K562 (cell line): ENCODE measurements around the gene FYB1. TPM values are rescaled to one million over a fixed set of nuclear protein-coding genes. Genes with fewer than 3 reads are reported as not detected.

Source experiments
- ATAC-seq: fragments of 200-7000 bp; cut with Tn5 transposase; 3 replicates; pipeline ENCODE4 v1.9.1; 2020; ENCODE audit warnings: moderate library complexity
- BruUV-seq: library from RNA; stranded (reverse); fragments of 400-500 nt; replicated peaks from 2 replicates; lab custom pipeline; 2021; lab: Mats Ljungman, UMichigan
- CTCF ChIA-PET: fragments of 300-600 bp; formaldehyde crosslinking; extraction: SDS; loops from one replicate; lab custom pipeline; 2021; ENCODE audit warnings: low intra/inter-chr PET ratio; lab: Yijun Ruan, JAX
- POLR2A ChIA-PET: fragments of 300-600, 350-650 bp; sonication (Branson Sonifier 250); formaldehyde crosslinking; extraction: SDS; loops from one replicate; lab custom pipeline; 2021; ENCODE audit warnings: antibody characterized with exemption, inconsistent platforms; lab: Yijun Ruan, JAX
- DNase-seq, 4 experiments: peaks; one replicate each; pipeline versions ENCODE4 v3.0.0 to v3.0.0-alpha.2; 2011 to 2018; ENCODE audit warnings: low spot score in 3 of 4, mixed read lengths in 3 of 4; ENCODE audit errors: extremely low read depth in 1 of 4
- FAIRE-seq: peaks from 2 replicates; lab custom pipeline; 2011; peaks lifted over from hg19 to GRCh38; lab: Jason Lieb, UNC
- H2AFZ ChIP-seq: 2 replicates; pipeline ENCODE4 v1.6.0; 2011; ENCODE audit warnings: low read depth, low read length, control low read depth, inconsistent platforms
- H3K27ac ChIP-seq: fragments of 200-600 bp; 3 replicates; pipeline ENCODE4 v1.8.0; 2011; ENCODE audit warnings: low read depth, mild to moderate bottlenecking, control low read depth, inconsistent platforms, low read length, moderate library complexity, mixed read lengths; ENCODE audit errors: extremely low read depth
- H3K27me3 ChIP-seq, 2 experiments: fragments of 300-600 bp in 1 of 2; 2 replicates in 1 of 2; 3 replicates in 1 of 2; pipeline versions ENCODE4 v1.6.0 to v1.8.0; 2011; ENCODE audit warnings: inconsistent platforms in 2 of 2, low read length in 2 of 2, mild to moderate bottlenecking in 1 of 2, mixed read lengths in 1 of 2, moderate library complexity in 1 of 2; ENCODE audit not compliant: control insufficient read depth in 2 of 2, insufficient read depth in 2 of 2
- H3K36me3 ChIP-seq: fragments of 300-600 bp; 3 replicates; pipeline ENCODE4 v1.8.0; 2011; ENCODE audit warnings: mild to moderate bottlenecking, low read length, inconsistent platforms; ENCODE audit not compliant: control insufficient read depth, insufficient read depth
- H3K4me1 ChIP-seq, 2 experiments: fragments of 200-600 bp in 1 of 2; replicated peaks in 1 of 2; 2 replicates in 1 of 2; 3 replicates in 1 of 2; pipeline versions ENCODE4 v1.5.1 to v1.8.0; 2011; ENCODE audit warnings: inconsistent platforms in 2 of 2, low read length in 2 of 2, mild to moderate bottlenecking in 1 of 2, mixed read lengths in 1 of 2, moderate library complexity in 1 of 2; ENCODE audit not compliant: control insufficient read depth in 2 of 2, insufficient read depth in 2 of 2
- H3K4me2 ChIP-seq: 2 replicates; pipeline ENCODE4 v1.6.1; 2011; ENCODE audit warnings: low read length, control low read depth, inconsistent platforms, mixed read lengths; ENCODE audit not compliant: insufficient read depth
- H3K4me3 ChIP-seq: fragments of 200-600 bp; sonication (generic), shearing (Covaris generic); 2 replicates; pipeline ENCODE4 v1.5.1; 2016; ENCODE audit warnings: control low read depth, inconsistent platforms
- H3K79me2 ChIP-seq: fragments of 200-600 bp; 3 replicates; pipeline ENCODE4 v1.8.0; 2011; ENCODE audit warnings: low read length, inconsistent platforms; ENCODE audit not compliant: control insufficient read depth, insufficient read depth
- H3K9ac ChIP-seq, 2 experiments: 2 replicates each; pipeline versions ENCODE4 v1.6.0 to v1.6.1; 2011; ENCODE audit warnings: low read depth in 2 of 2, low read length in 2 of 2, control low read depth in 1 of 2, inconsistent platforms in 1 of 2, mild to moderate bottlenecking in 1 of 2, mixed read lengths in 1 of 2; ENCODE audit not compliant: insufficient read depth in 1 of 2
- H3K9me1 ChIP-seq: one replicate; pipeline ENCODE4 v1.6.0; 2011; ENCODE audit warnings: inconsistent platforms, mild to moderate bottlenecking, low read length, moderate library complexity; ENCODE audit not compliant: control insufficient read depth, insufficient read depth
- H3K9me3 ChIP-seq: replicated peaks from 2 replicates; pipeline ENCODE4 v1.5.1; 2011; ENCODE audit warnings: low read depth, low read length, inconsistent platforms; ENCODE audit not compliant: control insufficient read depth, insufficient read depth
- H4K20me1 ChIP-seq: replicated peaks from 2 replicates; pipeline ENCODE4 v1.6.1; 2011; ENCODE audit warnings: low read length, inconsistent platforms, mixed read lengths; ENCODE audit not compliant: control insufficient read depth, insufficient read depth
- E2F4 ChIP-seq: sonication (generic); formaldehyde crosslinking; IDR thresholded peaks from 2 replicates; pipeline ENCODE4 v1.8.0; 2022; ENCODE audit warnings: mild to moderate bottlenecking, low read depth, missing genetic modification reagents
- ETS2 ChIP-seq: IDR thresholded peaks from 2 replicates; pipeline ENCODE4 v1.6.1; 2016; ENCODE audit warnings: borderline replicate concordance, missing genetic modification characterization, mild to moderate bottlenecking, moderate library complexity, missing compliant biosample characterization; ENCODE audit not compliant: poor library complexity, severe bottlenecking
- FOS ChIP-seq: IDR thresholded peaks from 3 replicates; pipeline ENCODE4 v1.6.1; 2011; ENCODE audit not compliant: insufficient read length; ENCODE audit errors: extremely low read depth
- KDM5B ChIP-seq: fragments of 200-600 bp; sonication (generic); IDR thresholded peaks from 2 replicates; pipeline ENCODE4 v1.6.1; 2012; ENCODE audit warnings: low read depth, mild to moderate bottlenecking, moderate library complexity, low read length, control low read depth, inconsistent platforms; ENCODE audit not compliant: insufficient replicate concordance
- MYNN ChIP-seq, 2 experiments: sonication (generic); formaldehyde crosslinking in 1 of 2; IDR thresholded peaks; 2 replicates each; pipeline versions ENCODE4 v1.5.0 to v1.6.1; 2016 to 2020; ENCODE audit warnings: antibody characterized with exemption in 1 of 2, missing genetic modification reagents in 1 of 2
- PURB ChIP-seq: sonication (generic); formaldehyde crosslinking; IDR thresholded peaks from 2 replicates; pipeline ENCODE4 v1.9.0; 2021; ENCODE audit warnings: low read depth, mild to moderate bottlenecking, missing genetic modification reagents
- SRSF7 ChIP-seq: fragments of 200-400 bp; formaldehyde crosslinking; optimal IDR thresholded peaks from 2 replicates; pipeline ENCODE3; 2017; ENCODE audit warnings: mild to moderate bottlenecking, low read depth, low read length
- ZNF212 ChIP-seq: fragments of 450-650 bp; formaldehyde crosslinking; IDR thresholded peaks from 2 replicates; pipeline ENCODE4 v1.4.0; 2020; ENCODE audit warnings: mild to moderate bottlenecking
- ZNF551 ChIP-seq: fragments of 250-450 bp; sonication (Bioruptor Pico); IDR thresholded peaks from 2 replicates; pipeline ENCODE4 v1.5.0; 2021; ENCODE audit warnings: mild to moderate bottlenecking, moderate library complexity
- WGBS: fragments of 100-300 bp; shearing (Covaris generic); methylation state at CpG from one replicate; pipeline ENCODE4 v1.1.6; 2016; ENCODE audit warnings: low coverage, mixed read lengths; ENCODE audit not compliant: insufficient coverage; ENCODE audit errors: missing lambda C conversion rate; 5-methylcytosine and 5-hydroxymethylcytosine counted together
- in situ Hi-C: fragments of 300-500 bp; cut with MboI; formaldehyde crosslinking; loops from 4 replicates; pipeline ENCODE4 v1.15.0; 2018; ENCODE audit warnings: inconsistent platforms, mixed read lengths
- intact Hi-C: fragments of 100-400 bp; cut with micrococcal nuclease; formaldehyde crosslinking; loops from 2 replicates; pipeline ENCODE4 v1.14.2; 2022
- polyA plus RNA-seq, 8 experiments: library from polyadenylated mRNA; depleted of rRNA in 4 of 8; stranded (reverse) in 5 of 8; unstranded in 3 of 8; fragments of >200 nt; fragmentation: Nextera tagmentation in 2 of 8; fragmentation: Illumina TruSeq in 1 of 8; extraction: Ambion mirVana in 2 of 8; extraction: Trizol in 1 of 8; gene quantifications; 2 replicates each; pipeline versions ENCODE4 v1.2.1 to v1.2.3, GENCODE V29; 2011 to 2014; ENCODE audit warnings: inconsistent platforms in 1 of 8, missing spikeins in 1 of 8
- total RNA-seq, 7 experiments: library from RNA; depleted of rRNA in 6 of 7; stranded (reverse); fragments of >200 nt in 6 of 7; fragmentation: Illumina TruSeq in 2 of 7; extraction: Trizol in 2 of 7; gene quantifications; 2 replicates each; pipeline versions ENCODE4 v1.2.1 to v1.2.3, GENCODE V29; 2011 to 2021; ENCODE audit warnings: low replicate concordance in 1 of 7
- TF ChIP-seq, protein P1 (sequence below), 2 experiments: fragments of 150-350 bp in 1 of 2; IDR thresholded peaks; 2 replicates each; pipeline ENCODE4 v1.6.1; 2012 to 2016; ENCODE audit warnings: low read depth in 2 of 2, low read length in 2 of 2, mild to moderate bottlenecking in 1 of 2, moderate library complexity in 1 of 2
- TF ChIP-seq, protein P2 (sequence below): fragments of 150-350 bp; IDR thresholded peaks from 2 replicates; pipeline ENCODE4 v1.6.1; 2014; ENCODE audit warnings: low read depth, mild to moderate bottlenecking, low read length, borderline replicate concordance

The FYB1 gene
- total and polyA plus RNA-seq, 9 of the 15 experiments (the other 6 are each of a cell fraction or from before 2014, with no cell fraction given), result 4.7 to 31.5 (median 9.7) TPM

GRCh38 chr5:39207345-39208045, 11.9 kb downstream of the FYB1 start:
- 22% methylated on average over 5 of the region's 5 CpGs for WGBS
- no peak for TF ChIP-seq KDM5B
- TF ChIP-seq PURB (CRISPR knock-in tag), result no peak
- TF ChIP-seq, protein P1, sequence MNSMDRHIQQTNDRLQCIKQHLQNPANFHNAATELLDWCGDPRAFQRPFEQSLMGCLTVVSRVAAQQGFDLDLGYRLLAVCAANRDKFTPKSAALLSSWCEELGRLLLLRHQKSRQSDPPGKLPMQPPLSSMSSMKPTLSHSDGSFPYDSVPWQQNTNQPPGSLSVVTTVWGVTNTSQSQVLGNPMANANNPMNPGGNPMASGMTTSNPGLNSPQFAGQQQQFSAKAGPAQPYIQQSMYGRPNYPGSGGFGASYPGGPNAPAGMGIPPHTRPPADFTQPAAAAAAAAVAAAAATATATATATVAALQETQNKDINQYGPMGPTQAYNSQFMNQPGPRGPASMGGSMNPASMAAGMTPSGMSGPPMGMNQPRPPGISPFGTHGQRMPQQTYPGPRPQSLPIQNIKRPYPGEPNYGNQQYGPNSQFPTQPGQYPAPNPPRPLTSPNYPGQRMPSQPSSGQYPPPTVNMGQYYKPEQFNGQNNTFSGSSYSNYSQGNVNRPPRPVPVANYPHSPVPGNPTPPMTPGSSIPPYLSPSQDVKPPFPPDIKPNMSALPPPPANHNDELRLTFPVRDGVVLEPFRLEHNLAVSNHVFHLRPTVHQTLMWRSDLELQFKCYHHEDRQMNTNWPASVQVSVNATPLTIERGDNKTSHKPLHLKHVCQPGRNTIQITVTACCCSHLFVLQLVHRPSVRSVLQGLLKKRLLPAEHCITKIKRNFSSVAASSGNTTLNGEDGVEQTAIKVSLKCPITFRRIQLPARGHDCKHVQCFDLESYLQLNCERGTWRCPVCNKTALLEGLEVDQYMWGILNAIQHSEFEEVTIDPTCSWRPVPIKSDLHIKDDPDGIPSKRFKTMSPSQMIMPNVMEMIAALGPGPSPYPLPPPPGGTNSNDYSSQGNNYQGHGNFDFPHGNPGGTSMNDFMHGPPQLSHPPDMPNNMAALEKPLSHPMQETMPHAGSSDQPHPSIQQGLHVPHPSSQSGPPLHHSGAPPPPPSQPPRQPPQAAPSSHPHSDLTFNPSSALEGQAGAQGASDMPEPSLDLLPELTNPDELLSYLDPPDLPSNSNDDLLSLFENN (IDR thresholded peaks at IDR 0.05; ENCODE audit: low read depth in 2 of 2, low read length in 2 of 2), result no peak
- TF ChIP-seq ZNF212, result no peak
- no peak for TF ChIP-seq SRSF7
- no peak for TF ChIP-seq E2F4 (CRISPR knock-in tag)
- TF ChIP-seq, protein P2, sequence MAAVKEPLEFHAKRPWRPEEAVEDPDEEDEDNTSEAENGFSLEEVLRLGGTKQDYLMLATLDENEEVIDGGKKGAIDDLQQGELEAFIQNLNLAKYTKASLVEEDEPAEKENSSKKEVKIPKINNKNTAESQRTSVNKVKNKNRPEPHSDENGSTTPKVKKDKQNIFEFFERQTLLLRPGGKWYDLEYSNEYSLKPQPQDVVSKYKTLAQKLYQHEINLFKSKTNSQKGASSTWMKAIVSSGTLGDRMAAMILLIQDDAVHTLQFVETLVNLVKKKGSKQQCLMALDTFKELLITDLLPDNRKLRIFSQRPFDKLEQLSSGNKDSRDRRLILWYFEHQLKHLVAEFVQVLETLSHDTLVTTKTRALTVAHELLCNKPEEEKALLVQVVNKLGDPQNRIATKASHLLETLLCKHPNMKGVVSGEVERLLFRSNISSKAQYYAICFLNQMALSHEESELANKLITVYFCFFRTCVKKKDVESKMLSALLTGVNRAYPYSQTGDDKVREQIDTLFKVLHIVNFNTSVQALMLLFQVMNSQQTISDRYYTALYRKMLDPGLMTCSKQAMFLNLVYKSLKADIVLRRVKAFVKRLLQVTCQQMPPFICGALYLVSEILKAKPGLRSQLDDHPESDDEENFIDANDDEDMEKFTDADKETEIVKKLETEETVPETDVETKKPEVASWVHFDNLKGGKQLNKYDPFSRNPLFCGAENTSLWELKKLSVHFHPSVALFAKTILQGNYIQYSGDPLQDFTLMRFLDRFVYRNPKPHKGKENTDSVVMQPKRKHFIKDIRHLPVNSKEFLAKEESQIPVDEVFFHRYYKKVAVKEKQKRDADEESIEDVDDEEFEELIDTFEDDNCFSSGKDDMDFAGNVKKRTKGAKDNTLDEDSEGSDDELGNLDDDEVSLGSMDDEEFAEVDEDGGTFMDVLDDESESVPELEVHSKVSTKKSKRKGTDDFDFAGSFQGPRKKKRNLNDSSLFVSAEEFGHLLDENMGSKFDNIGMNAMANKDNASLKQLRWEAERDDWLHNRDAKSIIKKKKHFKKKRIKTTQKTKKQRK, result no peak
- no peak for TF ChIP-seq FOS
- TF ChIP-seq MYNN (IDR thresholded peaks at IDR 0.05), result no peak
- TF ChIP-seq MYNN (CRISPR knock-in tag; IDR thresholded peaks at IDR 0.05), result no peak
- no peak for TF ChIP-seq ETS2
- no peak for TF ChIP-seq ZNF551

More at GRCh38 chr5:39207345-39208045, 11.9 kb downstream of the FYB1 start:
- no peaks in the 10 kb centered on the region for H4K20me1 ChIP-seq
- no peak overlapping the region for H3K4me2 ChIP-seq
- DNase-seq (no peak), FAIRE-seq (no peak), ATAC-seq (no peak)
- no peaks in the 10 kb centered on the region for H3K9me3 ChIP-seq
- in situ Hi-C loops (no loop called here), intact Hi-C loops (no loop called here)
- BruUV-seq, result no TSS peak
- no peak overlapping the region for H3K9ac ChIP-seq
- H3K9me1 ChIP-seq, result no peaks in the 10 kb centered on the region
- ChIA-PET POLR2A (no interaction called here), CTCF (no interaction called here)
- no peaks in the 10 kb centered on the region for H3K27me3 ChIP-seq
- H3K79me2 ChIP-seq, result peaks cover under 1% of the 10 kb centered on the region; the same call in 1 of the 3 replicates
- H2AFZ ChIP-seq, result no peak overlapping the region; the same call in 1 of the 2 replicates
- H3K36me3 ChIP-seq, result no peaks in the 10 kb centered on the region
- peaks cover 0 to 17% of the 10 kb centered on the region in 2 experiments; a peak in 4 of 5 replicates for H3K4me1 ChIP-seq
- H3K4me3 ChIP-seq, result no peak overlapping the region
- H3K27ac ChIP-seq, result no peak overlapping the region
